Testis (tissue), 2 donors: Measurements from ENCODE around the gene CSMD2.

Source experiments
- POLR2A ChIP-seq: fragments of 450-650 bp; IDR thresholded peaks from one replicate; pipeline ENCODE4 v1.6.1; 2017; ENCODE audit warnings: antibody characterized with exemption, mild to moderate bottlenecking, moderate library complexity
- TF ChIP-seq, protein P1 (sequence below), 3 experiments: fragments of 450-650 bp in 2 of 3; fragments of 200-600 bp in 1 of 3; sonication (generic) in 1 of 3; IDR thresholded peaks; one replicate each; pipeline ENCODE4 v1.5.1; 2016 to 2019; ENCODE audit warnings: antibody characterized with exemption in 3 of 3, mild to moderate bottlenecking in 2 of 3, moderate library complexity in 1 of 3

DNA sequence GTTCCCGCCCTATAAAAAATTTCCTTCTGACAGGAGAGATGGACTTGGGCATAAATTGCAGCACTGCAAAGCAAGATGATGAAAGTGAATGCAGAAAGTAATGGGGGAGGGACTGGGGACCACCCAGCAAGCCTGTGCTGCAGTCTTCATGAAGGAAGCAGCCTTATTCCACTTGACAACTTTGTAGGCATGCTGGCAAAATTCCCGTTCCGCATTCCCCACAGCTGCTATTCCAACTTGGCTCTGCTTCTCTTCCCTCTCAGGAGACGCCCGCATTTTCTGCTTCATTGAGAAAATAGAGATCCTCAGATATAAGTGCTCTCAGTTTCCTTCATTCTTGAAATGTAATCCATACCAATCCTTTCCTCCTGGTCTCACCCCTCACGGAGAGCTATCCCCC, 298.7 kb downstream of the CSMD2 start:
- TF ChIP-seq POLR2A, result no peak
- TF ChIP-seq, protein P1, sequence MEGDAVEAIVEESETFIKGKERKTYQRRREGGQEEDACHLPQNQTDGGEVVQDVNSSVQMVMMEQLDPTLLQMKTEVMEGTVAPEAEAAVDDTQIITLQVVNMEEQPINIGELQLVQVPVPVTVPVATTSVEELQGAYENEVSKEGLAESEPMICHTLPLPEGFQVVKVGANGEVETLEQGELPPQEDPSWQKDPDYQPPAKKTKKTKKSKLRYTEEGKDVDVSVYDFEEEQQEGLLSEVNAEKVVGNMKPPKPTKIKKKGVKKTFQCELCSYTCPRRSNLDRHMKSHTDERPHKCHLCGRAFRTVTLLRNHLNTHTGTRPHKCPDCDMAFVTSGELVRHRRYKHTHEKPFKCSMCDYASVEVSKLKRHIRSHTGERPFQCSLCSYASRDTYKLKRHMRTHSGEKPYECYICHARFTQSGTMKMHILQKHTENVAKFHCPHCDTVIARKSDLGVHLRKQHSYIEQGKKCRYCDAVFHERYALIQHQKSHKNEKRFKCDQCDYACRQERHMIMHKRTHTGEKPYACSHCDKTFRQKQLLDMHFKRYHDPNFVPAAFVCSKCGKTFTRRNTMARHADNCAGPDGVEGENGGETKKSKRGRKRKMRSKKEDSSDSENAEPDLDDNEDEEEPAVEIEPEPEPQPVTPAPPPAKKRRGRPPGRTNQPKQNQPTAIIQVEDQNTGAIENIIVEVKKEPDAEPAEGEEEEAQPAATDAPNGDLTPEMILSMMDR (IDR thresholded peaks at IDR 0.05), result no peak
